GM23338 (cell line): ENCODE measurements around the gene DCLK1.

Experiments
- CREB1 ChIP-seq: fragments of 250-450 bp; sonication (Bioruptor Pico); IDR thresholded peaks from 2 replicates; pipeline ENCODE4 v1.5.0; 2020; ENCODE audit warnings: low read depth, mild to moderate bottlenecking, moderate library complexity
- CTCF ChIP-seq, 2 experiments: fragments of 200-600 bp in 1 of 2; sonication (generic) in 1 of 2; conservative IDR thresholded peaks; 2 replicates each; pipeline versions ENCODE4 v1.5.1 to v1.6.1; 2016 to 2017; ENCODE audit warnings: antibody characterized with exemption in 2 of 2, low read depth in 2 of 2, mild to moderate bottlenecking in 2 of 2, moderate library complexity in 1 of 2
- EZH2 ChIP-seq: fragments of 200-600 bp; sonication (generic); IDR thresholded peaks from one replicate; pipeline ENCODE4 v1.8.0; 2017; ENCODE audit warnings: antibody characterized with exemption, mild to moderate bottlenecking, low read depth; ENCODE audit not compliant: unreplicated experiment
- EZH2phosphoT487 ChIP-seq: fragments of 200-600 bp; sonication (generic); IDR thresholded peaks from one replicate; pipeline ENCODE4 v1.8.1; 2018; ENCODE audit warnings: antibody characterized with exemption; ENCODE audit not compliant: unreplicated experiment
- JUNB ChIP-seq: IDR thresholded peaks from one replicate; pipeline ENCODE4 v1.6.1; 2016; ENCODE audit warnings: antibody characterized with exemption; ENCODE audit not compliant: unreplicated experiment
- NANOG ChIP-seq: IDR thresholded peaks from 2 replicates; pipeline ENCODE4 v1.6.1; 2016; ENCODE audit warnings: antibody characterized with exemption, borderline replicate concordance
- POLR2AphosphoS5 ChIP-seq: IDR thresholded peaks from 2 replicates; pipeline ENCODE4 v1.6.1; 2016; ENCODE audit warnings: antibody characterized with exemption, low read depth
- REST ChIP-seq: IDR thresholded peaks from one replicate; pipeline ENCODE4 v1.6.1; 2018; ENCODE audit warnings: antibody characterized with exemption; ENCODE audit not compliant: unreplicated experiment

- TF ChIP-seq CTCF (conservative IDR thresholded peaks at IDR 0.05; ENCODE audit: low read depth in 2 of 2) (no peak), REST (no peak), EZH2 (no peak), JUNB (no peak), CREB1 (CRISPR knock-in tag) (no peak), POLR2AphosphoS5 (no peak), NANOG (no peak), EZH2phosphoT487 (no peak)
These were observed 279.8 kb downstream of the DCLK1 start for GRCh38 chr13:35851356-35851755.
